Stimulated activated CD8-positive, alpha-beta memory T cell treated with anti-CD3 and anti-CD28 coated beads, Interleukin-2, amount 100 ng/mL, for 1 hour (primary cell): ENCODE data around the gene GNAI2.
"Not testable (repeated sequence)": the region's sequence is repeated elsewhere in the genome, so short reads cannot be mapped to it uniquely, and the experiment has no call there.

Experiments used
- DNase-seq, 2 donors: peaks; one replicate each; pipeline ENCODE4 v3.0.0-alpha.2; 2020; ENCODE audit warnings: low read depth in 2 of 2

The GNAI2 gene

GRCh38 chr3:50226888-50227389 lies 9.1 kb upstream of the GNAI2 start:
- DNase-seq: no peak

- peak; percentile 78 to 83 for DNase-seq
These were observed 8.4 kb upstream of the GNAI2 start for GRCh38 chr3:50227390-50228183.

DNA sequence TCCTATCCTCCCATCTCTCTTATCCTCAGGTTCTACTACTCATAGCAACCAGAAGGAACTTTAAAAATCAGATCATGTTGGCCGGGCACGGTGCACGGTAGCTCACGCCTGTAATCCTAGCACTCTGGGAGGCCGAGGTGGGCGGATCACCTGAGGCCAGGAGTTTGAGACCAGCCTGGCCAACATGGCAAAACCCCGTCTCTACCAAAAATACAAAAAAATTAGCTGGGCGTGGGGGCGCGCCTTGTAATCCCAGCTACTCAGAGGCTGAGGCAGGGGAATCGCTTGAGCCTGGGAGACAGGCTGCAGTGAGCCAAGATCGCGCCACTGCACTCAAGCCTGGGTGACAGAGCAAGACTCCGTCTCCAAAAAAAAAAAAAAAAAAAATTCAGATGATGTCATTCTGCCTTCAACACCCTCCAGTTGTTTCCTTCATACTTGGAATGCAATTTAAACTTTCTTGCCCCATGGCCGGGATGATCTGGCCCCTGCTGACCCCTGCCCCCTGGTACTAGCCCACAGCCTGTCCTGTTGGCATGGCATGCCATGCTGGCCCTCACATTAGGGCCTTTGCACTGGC lies 7.7 kb upstream of the GNAI2 start:
- DNase-seq: not testable (repeated sequence)

- no peak for DNase-seq
These were observed 6.5 kb upstream of the GNAI2 start for GRCh38 chr3:50229490-50229889.

DNA sequence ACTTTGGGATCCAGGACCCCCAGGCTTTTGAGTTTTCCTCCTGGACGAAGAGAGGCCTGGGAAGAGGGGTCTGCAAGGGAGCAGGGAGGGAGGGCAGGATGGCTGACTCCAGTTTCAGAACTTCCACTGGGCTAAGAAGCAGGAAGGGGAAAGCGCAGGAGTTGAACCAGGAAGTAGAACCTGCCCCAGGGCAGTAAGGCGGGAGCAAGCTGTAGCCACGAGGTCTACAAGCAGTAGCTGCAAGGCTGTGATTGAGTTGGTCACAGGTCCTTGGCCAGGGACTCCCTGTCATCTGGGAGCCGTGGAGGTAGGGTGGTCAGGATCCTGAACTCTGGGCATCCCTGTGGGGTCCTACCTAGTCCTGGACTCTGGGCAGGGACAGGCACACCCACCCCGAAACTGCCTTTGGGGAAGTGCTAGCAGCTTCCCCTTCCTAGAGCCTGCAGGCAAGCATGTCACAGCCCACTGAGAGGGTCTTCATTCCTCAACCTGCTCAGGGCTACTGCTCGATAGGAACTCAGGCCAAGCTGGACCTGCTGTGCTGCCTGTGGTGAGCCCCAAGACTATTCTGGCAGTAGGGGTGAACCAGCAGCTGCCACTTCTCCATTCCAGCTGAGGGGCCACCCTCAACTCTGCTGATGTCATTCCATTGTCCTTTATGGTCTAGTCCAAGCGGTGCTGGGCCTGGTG lies 5.8 kb upstream of the GNAI2 start:
- DNase-seq: no peak

- DNase-seq: no peak
These were observed 5.2 kb upstream of the GNAI2 start for GRCh38 chr3:50230794-50231125.

- DNase-seq: no peak
These were observed 4.4 kb upstream of the GNAI2 start for GRCh38 chr3:50231581-50231980.

- no peak for DNase-seq
These were observed 3.7 kb upstream of the GNAI2 start for GRCh38 chr3:50232303-50232702.

GRCh38 chr3:50233176-50233575 lies 2.8 kb upstream of the GNAI2 start:
- no peak for DNase-seq

DNA sequence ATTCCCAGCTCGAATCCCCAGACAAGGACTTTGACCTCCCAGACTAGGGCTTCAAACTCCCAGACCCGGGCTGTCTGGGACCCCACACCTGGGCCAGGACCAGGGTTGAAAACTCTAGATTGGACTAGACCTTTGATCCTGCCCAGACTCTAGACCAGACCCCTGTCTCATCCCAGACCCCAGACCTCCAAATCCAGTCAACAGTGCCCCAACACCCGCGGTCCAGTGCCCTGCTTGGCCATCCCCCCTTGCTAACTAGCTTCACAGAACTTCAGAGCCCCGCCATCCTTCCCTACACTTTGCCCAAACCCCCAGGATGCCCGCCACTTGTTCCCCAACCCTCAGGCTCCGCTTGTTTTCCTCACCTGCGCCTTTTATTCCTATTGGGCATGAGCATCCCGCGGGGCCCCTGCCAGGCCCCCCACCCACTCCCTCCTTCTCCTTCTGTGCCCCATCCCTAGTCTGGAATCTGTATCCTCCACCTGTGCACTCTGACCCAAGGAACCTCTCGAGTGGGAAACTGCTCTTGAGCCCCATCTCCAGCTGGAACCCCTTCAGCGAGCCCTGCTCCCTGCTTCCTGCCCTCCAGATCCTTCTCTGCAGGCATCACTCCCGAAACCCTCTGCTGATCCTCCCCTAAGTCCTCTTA lies 604 bp downstream of the GNAI2 start:
- no peak for DNase-seq

DNA sequence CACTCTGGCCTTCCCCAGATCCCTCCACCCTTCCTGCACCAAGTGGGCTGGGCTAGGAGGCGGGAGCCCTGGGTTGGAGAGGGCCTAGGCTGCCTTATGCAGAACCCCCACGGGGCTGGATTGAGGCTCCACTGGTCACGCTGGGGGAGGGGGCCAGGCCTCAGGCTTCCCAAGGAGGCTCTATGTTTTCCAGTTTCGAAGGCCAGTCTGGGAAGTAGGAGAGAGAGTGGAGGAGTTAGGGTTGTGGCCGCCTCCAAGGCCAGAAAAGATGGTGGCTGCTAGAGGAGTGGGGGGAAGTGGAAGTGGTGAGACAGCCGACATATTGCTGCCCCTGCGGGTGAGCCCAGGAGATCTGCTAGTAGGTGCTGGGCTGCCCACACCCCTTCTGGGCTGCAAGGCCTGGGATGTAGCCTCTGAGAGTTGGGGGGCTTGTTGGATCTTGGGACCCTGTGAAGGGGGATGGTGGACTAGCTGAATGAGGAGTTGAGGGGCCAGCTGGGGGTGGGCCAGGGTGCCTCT lies 1.2 kb downstream of the GNAI2 start:
- DNase-seq: no peak

GRCh38 chr3:50237754-50238548 lies 1.9 kb downstream of the GNAI2 start:
- DNase-seq: peak; percentile 65 to 72

DNA sequence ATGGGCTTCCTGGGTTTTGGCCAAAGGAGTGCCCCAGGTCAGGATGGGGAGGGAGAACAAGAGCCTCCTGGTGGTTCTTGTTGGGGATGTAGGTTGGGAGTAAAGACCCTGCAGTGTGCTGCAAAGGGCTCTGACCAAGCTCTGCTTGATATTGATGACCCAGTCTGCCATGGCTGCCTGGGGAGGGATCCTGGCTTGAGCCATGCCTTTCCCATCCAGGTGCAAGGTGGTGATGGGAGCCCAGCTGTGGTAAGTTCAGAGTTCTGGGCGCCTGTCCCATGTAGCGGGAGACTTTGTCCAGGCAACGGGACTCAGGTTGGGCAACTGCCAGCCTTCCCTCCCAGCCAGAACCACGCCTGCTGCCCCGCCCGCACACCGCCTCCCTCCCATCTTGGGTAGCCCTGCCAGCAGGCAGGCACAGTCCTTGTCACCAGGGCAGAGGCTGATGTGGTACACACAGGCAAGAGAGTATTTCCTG lies 2.6 kb downstream of the GNAI2 start:
- no peak for DNase-seq

DNA sequence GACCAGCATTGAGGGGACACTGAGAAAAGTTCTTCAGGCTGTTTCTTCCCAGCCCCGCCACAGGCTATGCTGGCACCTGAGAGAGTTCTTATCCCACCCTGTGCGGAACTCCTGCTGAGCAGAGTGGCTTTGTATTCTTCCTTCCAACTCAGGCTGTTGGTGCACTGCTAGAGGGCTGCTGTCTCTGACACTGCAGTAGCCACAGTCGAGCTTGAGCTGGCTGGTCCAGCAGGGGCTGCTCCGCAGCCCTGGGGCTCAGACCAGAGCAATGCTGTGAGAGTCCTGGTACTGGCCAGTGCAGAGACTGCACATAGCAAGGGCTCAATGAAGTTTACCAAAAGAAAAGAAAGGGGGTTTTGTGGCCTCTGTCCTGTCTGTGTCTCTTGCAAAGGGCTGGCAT lies 3.6 kb downstream of the GNAI2 start:
- no peak for DNase-seq

DNA sequence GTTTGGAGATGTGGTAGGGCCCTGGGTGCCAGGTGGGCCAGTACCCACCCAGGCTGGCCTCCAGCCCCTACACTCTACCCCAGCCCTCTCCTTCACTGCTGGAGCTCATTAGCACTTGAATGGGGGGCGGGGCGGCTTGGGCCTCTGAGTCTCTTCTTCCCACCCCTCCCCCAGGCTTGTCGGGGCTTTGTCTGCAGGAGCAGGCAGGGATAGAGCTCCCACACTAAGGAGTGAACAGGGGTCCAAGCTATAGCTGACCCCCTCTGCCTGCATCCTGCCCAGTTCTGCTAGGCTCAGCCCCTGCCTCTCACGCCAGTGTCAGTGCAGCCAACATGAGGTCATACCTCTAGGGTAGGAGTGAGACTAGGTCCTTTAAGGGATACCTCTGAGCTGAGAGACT lies 5.2 kb downstream of the GNAI2 start:
- DNase-seq: no peak

DNA sequence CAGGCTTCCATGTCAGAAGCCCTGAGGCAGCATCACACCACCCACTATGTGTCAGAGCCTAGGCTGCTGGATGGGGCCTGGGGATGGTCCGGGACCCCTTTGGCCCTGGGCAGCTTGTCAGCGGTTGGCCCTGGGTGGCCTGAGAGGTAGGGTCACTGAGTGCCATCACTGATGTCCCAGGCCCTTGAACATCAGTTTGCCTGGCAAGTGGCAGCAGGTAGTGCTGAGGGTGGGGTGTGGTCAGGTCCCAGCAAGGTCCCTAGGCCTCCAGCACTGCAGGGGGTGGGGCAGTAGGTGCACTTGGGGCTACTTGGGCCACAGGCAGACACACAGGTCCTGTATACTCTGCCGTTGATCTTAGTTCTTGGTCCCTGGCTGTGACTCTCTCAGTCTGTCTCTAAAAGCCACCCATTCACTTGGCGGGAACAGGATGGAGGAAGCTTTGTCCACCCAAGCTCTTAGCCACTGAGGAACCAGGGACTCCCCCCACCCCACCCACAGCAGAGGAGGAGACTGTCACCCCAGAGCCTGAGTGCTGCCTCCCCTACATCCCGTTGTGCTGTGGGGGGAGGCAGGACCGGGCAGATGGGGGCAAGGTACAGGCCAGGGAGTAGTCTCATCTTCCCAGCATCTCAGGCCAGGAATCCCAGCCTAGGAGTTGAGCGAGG lies 5.8 kb downstream of the GNAI2 start:
- DNase-seq: no peak

- no peak for DNase-seq
These were observed 6.4 kb downstream of the GNAI2 start for GRCh38 chr3:50242381-50242770.

- DNase-seq: no peak
These were observed 7.0 kb downstream of the GNAI2 start for GRCh38 chr3:50242851-50243542.

DNA sequence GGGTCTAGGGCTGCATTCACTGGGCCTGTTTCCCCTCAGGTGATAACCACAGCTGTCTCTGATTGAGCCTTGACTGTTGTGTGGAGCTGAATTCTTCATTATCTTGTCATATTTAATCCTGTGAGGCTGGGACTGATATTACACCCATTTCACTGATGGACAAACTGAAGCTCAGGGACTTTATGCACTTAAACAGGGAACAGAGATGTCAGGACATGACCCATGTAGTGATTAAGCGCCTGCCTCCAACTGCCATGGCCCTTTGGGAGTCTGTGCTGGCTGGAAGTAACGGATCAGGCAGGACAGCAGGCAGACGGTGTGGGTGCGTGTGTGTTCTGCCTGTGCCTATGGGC lies 7.5 kb downstream of the GNAI2 start:
- no peak for DNase-seq

- not testable (repeated sequence) for DNase-seq
These were observed 8.8 kb downstream of the GNAI2 start for GRCh38 chr3:50244813-50245212.
